GM12878 (cell line): ENCODE data around the gene C17orf78. TPM values are rescaled to one million over a fixed set of nuclear protein-coding genes. Genes with fewer than 3 reads are reported as not detected.

Experiments used
- BACH1 ChIP-seq: fragments of 450-650 bp; IDR thresholded peaks from 2 replicates; pipeline ENCODE4 v1.6.1; 2017; ENCODE audit warnings: mild to moderate bottlenecking, borderline replicate concordance
- CHD1 ChIP-seq: IDR thresholded peaks from 2 replicates; pipeline ENCODE4 v1.6.1; 2012; ENCODE audit warnings: low read depth, low read length, improper control_type of control experiment
- E2F8 ChIP-seq: fragments of 450-650 bp; IDR thresholded peaks from 2 replicates; pipeline ENCODE4 v1.6.1; 2018; ENCODE audit warnings: mild to moderate bottlenecking, low read depth, moderate library complexity; ENCODE audit not compliant: partially characterized antibody
- MEF2A ChIP-seq: IDR thresholded peaks from 2 replicates; pipeline ENCODE4 v1.6.1; 2011; ENCODE audit warnings: low read depth, mild to moderate bottlenecking, low read length, moderate library complexity; ENCODE audit not compliant: insufficient read depth
- NR2F1 ChIP-seq: fragments of 450-650 bp; conservative IDR thresholded peaks from 2 replicates; pipeline ENCODE4 v1.6.1; 2017; ENCODE audit warnings: mild to moderate bottlenecking
- PML ChIP-seq: IDR thresholded peaks from 2 replicates; pipeline ENCODE4 v1.6.1; 2012; ENCODE audit warnings: low read length, inconsistent platforms
- SRF ChIP-seq, 2 experiments: IDR thresholded peaks; 2 replicates each; pipeline ENCODE4 v1.6.1; 2011; ENCODE audit warnings: low read depth in 2 of 2, low read length in 2 of 2, mild to moderate bottlenecking in 1 of 2, moderate library complexity in 1 of 2
- YBX1 ChIP-seq: fragments of 450-650 bp; IDR thresholded peaks from 2 replicates; pipeline ENCODE4 v1.6.1; 2016; ENCODE audit warnings: antibody characterized with exemption
- ZBTB11 ChIP-seq: fragments of 450-650 bp; formaldehyde crosslinking; IDR thresholded peaks from 2 replicates; pipeline ENCODE4 v1.5.0; 2022; ENCODE audit warnings: mild to moderate bottlenecking, missing genetic modification characterization
- ZBTB40 ChIP-seq: fragments of 450-650 bp; IDR thresholded peaks from 2 replicates; pipeline ENCODE4 v1.6.1; 2016; ENCODE audit warnings: mild to moderate bottlenecking, moderate library complexity, borderline replicate concordance
- polyA plus RNA-seq, 11 experiments: library from polyadenylated mRNA; depleted of rRNA in 4 of 11; unstranded in 6 of 11; stranded (reverse) in 5 of 11; fragments of >200 nt; fragmentation: Nextera tagmentation in 4 of 11; fragmentation: Illumina TruSeq in 1 of 11; extraction: Ambion mirVana in 4 of 11; extraction: Trizol in 1 of 11; gene quantifications; 1 replicate in 1 of 11; 2 replicates in 10 of 11; pipeline versions ENCODE4 v1.2.1 to v1.2.3, GENCODE V29; 2011 to 2016; ENCODE audit warnings: inconsistent platforms in 2 of 11, missing spikeins in 2 of 11, low read depth in 1 of 11
- total RNA-seq, 4 experiments: library from RNA; depleted of rRNA in 3 of 4; stranded (reverse); fragments of >200 nt in 3 of 4; fragmentation: Illumina TruSeq in 1 of 4; extraction: Trizol in 1 of 4; gene quantifications; 2 replicates each; pipeline versions ENCODE4 v1.2.1 to v1.2.3, GENCODE V29; 2013 to 2021
- TF ChIP-seq, protein P1 (sequence below): fragments of 150-350 bp; IDR thresholded peaks from 2 replicates; pipeline ENCODE4 v1.6.1; 2016; ENCODE audit warnings: low read depth, low read length

Gene C17orf78
- total and polyA plus RNA-seq, 10 of the 15 experiments (the other 5 are each of a cell fraction or from before 2014, with no cell fraction given), result 0.10 TPM; not detected in 9

DNA sequence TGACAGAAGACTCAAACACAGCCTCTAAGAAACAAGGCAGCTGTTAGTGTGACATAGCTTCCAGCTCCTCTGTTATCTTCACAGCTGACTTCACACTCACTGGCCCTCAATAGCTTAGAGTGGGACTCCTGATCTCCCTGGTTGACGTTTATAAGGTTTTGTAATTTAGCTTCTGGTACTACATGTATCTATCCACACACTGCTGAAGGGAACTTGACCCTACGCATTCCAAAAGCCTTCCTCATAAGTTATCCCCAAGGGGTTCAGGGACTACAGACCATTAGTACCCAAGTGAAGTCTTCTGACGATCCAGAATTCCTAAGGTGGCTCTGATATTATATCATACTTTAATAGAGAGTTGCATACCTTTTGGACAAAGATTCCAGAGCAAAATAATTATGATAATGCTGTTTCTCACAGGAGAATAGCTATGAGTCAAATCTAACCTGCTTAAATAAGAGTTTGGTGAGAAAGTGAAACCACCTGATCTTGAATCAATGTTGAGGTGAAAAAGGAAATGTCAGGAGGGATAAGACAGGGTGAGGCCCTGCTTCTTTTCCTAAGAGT lies 16.3 kb downstream of the C17orf78 start (continued):
- TF ChIP-seq E2F8 (no peak), ZBTB11 (CRISPR knock-in tag) (no peak), YBX1 (no peak), PML (no peak), SRF (IDR thresholded peaks at IDR 0.05; ENCODE audit: low read depth in 2 of 2, low read length in 2 of 2) (no peak), NR2F1 (no peak), BACH1 (no peak), CHD1 (no peak), ZBTB40 (no peak), MEF2A (peak; percentile 56; the same call in 1 of the 2 replicates)
- TF ChIP-seq, protein P1, sequence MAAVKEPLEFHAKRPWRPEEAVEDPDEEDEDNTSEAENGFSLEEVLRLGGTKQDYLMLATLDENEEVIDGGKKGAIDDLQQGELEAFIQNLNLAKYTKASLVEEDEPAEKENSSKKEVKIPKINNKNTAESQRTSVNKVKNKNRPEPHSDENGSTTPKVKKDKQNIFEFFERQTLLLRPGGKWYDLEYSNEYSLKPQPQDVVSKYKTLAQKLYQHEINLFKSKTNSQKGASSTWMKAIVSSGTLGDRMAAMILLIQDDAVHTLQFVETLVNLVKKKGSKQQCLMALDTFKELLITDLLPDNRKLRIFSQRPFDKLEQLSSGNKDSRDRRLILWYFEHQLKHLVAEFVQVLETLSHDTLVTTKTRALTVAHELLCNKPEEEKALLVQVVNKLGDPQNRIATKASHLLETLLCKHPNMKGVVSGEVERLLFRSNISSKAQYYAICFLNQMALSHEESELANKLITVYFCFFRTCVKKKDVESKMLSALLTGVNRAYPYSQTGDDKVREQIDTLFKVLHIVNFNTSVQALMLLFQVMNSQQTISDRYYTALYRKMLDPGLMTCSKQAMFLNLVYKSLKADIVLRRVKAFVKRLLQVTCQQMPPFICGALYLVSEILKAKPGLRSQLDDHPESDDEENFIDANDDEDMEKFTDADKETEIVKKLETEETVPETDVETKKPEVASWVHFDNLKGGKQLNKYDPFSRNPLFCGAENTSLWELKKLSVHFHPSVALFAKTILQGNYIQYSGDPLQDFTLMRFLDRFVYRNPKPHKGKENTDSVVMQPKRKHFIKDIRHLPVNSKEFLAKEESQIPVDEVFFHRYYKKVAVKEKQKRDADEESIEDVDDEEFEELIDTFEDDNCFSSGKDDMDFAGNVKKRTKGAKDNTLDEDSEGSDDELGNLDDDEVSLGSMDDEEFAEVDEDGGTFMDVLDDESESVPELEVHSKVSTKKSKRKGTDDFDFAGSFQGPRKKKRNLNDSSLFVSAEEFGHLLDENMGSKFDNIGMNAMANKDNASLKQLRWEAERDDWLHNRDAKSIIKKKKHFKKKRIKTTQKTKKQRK, result no peak
